ENCODE results near the gene ERVFRD-1. TPM values are rescaled to one million over a fixed set of nuclear protein-coding genes. Genes with fewer than 3 reads are reported as not detected.

Gene ERVFRD-1
- polyA plus RNA-seq, 10 donors, result 0.07 to 0.26 (median 0.17) TPM

DNA sequence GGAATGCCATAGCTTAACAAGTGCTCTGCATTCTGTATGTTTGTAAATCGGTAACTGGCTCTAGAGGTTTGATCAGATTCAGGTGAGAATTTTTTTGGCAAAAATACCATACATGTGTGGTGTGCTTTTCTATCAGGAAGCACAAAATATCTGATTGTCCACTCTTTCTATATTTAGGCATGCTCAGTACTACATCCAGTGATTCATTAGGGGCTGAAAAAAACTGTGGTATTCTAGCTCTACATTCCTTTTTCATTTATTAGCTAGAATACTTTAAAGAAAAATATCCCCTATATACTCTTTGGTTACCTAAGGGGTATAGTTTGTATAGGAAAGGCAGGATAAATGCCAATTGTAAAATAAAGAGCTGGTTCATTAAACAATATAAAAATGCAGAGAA, 56.8 kb downstream of the ERVFRD-1 start:
- DNase-seq, result no peak

DNA sequence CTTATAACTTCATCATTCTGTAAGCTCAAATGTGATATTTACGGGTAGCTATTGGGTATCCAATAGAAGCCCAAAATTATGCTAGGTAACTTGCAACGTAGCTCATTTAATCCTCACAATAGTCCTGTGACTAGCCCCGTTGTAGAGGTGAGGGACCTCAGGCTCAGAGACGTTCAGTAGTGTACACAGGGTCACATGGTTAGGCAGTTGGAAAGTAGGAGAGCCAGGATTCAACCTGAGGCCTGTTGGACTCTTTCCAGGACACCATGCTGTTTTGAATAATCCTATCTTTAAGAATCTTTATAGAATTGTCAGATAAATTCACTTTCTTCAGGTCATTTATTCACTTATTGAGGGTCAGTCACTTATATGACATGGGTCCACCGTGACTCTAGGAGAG, 58.2 kb downstream of the ERVFRD-1 start:
- no peak for DNase-seq

Other genes starting within 250 kb of the ERVFRD-1 start
- gene GCM2, start 229.7 kb downstream of the ERVFRD-1 start, polyA plus RNA-seq (ENCODE audit: insufficient read length in 10 of 10), result under 1 TPM in 1 of 10 donors, not detected in 9; 0.08 TPM
- gene SYCP2L, start 224.7 kb downstream of the ERVFRD-1 start, polyA plus RNA-seq (ENCODE audit: insufficient read length in 10 of 10), result 1 to 10 TPM in 9 of 10 donors, under 1 TPM in 1; 0.37 to 5.4 (median 2.1) TPM
- 1 to 10 TPM; 2.1 to 3.7 (median 2.5) TPM for gene ELOVL2, start 67.4 kb downstream of the ERVFRD-1 start, polyA plus RNA-seq (ENCODE audit: insufficient read length in 10 of 10)
- gene SMIM13, start 17.9 kb downstream of the ERVFRD-1 start, polyA plus RNA-seq (ENCODE audit: insufficient read length in 10 of 10), result 10 to 100 TPM in 8 of 10 donors, 1 to 10 TPM in 2; 8.8 to 13.4 (median 10.7) TPM
- gene NEDD9, start 120.9 kb upstream of the ERVFRD-1 start, polyA plus RNA-seq (ENCODE audit: insufficient read length in 10 of 10), result 10 to 100 TPM; 12.8 to 20.7 (median 14.6) TPM